SKM-1 treated with dmso at 0.1 percent for 144 hours (cell line): Measurements from ENCODE around the gene PCSK6.

Experiments
- DNase-seq: peaks from one replicate; lab custom pipeline; 2025; ENCODE audit not compliant: unreplicated experiment; lab: John Stamatoyannopoulos, UW

The PCSK6 gene

GRCh38 chr15:101332061-101332467 is 157.4 kb downstream of the PCSK6 start:
- DNase-seq: no peak

- DNase-seq: no peak
Measured at GRCh38 chr15:101329867-101330380, 159.6 kb downstream of the PCSK6 start.

GRCh38 chr15:101329309-101329863 is 160.1 kb downstream of the PCSK6 start:
- no peak for DNase-seq

- no peak for DNase-seq
Measured at GRCh38 chr15:101328001-101328400, 161.5 kb downstream of the PCSK6 start.

GRCh38 chr15:101327147-101327740 is 162.3 kb downstream of the PCSK6 start:
- no peak for DNase-seq

DNA sequence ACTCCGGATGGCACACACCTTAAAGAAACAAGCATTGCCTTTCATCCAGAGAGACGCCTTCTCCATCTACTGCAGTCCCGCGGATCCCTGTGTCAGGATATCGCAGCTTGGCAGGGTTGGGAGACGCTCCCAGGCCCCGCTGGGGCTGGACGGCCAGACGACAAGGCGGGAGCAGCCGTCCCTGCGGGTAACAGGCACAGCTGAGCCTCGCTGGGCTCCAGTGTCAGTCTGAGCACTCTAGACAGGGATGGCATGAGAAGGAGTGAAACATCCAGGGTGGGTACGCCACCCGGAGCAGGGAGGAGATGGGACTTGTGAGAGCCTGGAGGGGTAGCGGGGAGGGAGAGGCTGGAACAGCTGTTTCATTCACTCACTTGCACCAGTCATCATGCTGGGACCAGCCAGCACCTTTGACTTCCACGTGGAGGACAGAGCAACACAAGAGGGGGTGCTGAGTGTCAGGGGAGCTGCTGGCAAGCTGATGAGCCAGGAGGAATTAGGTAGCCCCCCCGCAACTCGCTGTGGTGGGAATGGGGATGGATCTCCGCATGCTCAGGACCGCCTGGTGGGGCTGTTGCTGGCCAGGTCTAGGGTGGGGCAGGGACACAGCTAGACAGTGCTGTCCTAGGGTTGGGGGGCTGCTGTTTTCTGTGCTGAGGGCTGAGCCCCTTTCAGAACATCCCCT is 162.9 kb downstream of the PCSK6 start:
- no peak for DNase-seq

- no peak for DNase-seq
Measured at GRCh38 chr15:101326026-101326315, 163.5 kb downstream of the PCSK6 start.

- no peak for DNase-seq
Measured at GRCh38 chr15:101325263-101326025, 164.1 kb downstream of the PCSK6 start.

GRCh38 chr15:101324524-101325177 is 164.9 kb downstream of the PCSK6 start:
- DNase-seq: no peak

DNA sequence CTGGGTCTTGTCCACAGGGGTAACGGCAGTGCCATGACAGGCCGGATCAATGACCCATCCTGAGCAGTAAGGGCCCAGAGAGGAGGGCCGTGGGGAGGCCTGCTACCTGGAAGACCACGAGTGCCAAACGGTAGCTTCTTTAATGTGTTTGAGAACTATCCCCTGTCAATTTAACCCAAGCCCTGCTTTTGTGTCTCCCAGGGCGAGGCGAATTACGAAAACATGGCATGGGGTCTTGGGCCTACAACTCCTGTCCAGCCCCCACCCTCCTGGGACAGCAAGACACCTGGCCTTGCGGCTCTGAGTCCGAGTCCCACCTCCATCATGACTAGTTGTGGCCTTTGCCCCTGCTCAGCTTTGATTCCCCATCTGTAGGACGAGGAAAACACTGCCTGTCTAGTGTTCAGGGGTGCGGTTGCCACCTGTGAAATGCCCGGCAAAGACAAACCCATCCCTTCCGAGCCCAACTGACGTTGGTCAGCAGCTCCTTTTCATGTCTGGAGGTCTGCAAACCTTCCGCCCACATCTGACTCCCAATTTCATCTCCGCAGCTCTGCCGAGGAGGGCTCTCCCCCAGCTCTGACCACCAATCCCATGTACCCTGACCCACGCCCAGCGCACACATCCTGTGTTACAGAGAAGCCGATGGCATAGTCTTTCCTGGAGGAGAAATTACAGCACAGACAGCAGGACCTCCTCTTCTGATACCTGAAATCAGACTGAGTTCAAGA is 165.5 kb downstream of the PCSK6 start:
- DNase-seq: no peak

DNA sequence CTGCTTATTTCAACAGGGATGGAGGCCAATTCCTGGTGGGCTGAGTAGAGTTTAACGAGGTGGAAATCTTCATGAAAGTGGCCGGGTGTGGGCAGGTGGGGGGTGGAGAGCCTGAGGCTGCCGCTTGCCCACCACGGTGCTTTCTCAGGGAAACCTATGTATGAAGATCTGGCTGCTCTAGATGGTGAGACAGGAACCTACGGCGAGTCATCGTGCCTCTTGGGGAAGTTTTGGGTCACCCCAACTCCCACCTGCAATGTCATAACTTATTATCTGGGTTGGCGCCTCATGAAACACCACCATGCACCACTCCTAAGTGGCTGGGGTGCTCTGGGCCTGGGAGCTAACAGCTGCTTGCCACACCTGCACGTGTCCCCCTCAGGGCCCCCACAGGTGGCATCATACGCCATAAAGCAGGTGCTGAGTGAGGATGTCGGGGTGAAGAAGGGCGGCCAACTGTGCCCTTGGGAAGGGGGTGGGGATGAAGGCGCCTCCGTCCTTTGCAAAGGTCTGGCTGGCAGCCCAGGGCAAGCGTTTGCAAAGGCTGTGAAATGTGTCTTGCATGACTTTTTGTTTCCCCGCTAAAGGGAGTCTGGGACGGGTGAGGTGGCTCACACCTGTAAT is 166.5 kb downstream of the PCSK6 start:
- DNase-seq: no peak

- DNase-seq: no peak
Measured at GRCh38 chr15:101322016-101322695, 167.4 kb downstream of the PCSK6 start.

GRCh38 chr15:101320501-101321052 is 168.9 kb downstream of the PCSK6 start:
- DNase-seq: peak; percentile 97

DNA sequence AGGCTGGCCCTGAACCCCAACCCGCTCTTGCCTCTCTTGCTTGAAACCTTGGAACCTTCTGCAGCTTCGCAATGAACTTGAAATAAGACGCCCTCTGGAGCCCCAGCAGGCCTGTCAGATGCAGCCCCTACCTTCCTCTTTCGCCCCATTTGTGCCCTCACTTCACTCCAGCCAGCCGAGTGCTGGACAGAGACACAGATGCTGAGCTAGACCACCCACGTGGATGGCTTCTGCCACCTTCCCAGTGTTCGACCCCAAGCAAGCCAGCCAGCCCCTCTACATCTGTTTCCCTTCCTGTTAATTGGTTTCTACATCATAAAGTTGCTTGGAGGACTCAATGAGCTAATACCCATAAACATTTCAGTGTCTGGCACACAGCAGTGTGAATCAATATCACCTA is 170.7 kb downstream of the PCSK6 start:
- no peak for DNase-seq

- DNase-seq: no peak
Measured at GRCh38 chr15:101318147-101318819, 171.2 kb downstream of the PCSK6 start.

GRCh38 chr15:101317336-101317872 is 172.1 kb downstream of the PCSK6 start:
- DNase-seq: no peak

GRCh38 chr15:101316529-101316928 is 173.0 kb downstream of the PCSK6 start:
- no peak for DNase-seq

DNA sequence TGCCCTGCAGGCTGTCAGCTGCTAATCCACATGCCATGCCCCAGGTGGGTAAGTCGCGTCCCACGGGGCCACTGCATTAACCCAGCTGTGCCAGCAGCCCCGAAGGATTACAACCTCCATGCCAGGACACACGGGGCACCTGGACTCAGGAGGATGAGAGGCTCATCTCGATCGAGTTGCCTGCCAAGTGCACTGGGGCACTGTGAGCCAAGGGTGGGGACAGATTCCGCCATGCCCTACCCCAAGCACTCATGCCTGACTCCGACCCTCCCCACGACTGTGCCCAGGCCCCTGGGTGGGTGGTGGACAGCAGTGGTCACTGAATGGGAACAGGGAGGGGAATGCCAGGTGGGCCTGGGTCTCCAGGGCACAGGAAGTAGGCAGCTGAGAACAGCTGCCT is 173.8 kb downstream of the PCSK6 start:
- no peak for DNase-seq
